Central memory CD8-positive, alpha-beta T cell (primary cell): ENCODE measurements around the gene DDX39B.
"Not testable (repeated sequence)": the region's sequence is repeated elsewhere in the genome, so short reads cannot be mapped to it uniquely, and the experiment has no call there.

Source experiments
- ATAC-seq: fragments of 150-1000 bp; cut with Tn5 transposase; replicated peaks from 2 replicates; pipeline ENCODE4 v1.10.0; 2022; ENCODE audit warnings: mild to moderate bottlenecking, moderate FRiP score, moderate number of reproducible peaks; ENCODE audit not compliant: poor library complexity, severe bottlenecking; ENCODE audit errors: extremely low read depth
- DNase-seq, 2 donors: peaks; one replicate each; pipeline ENCODE4 v3.0.0; 2021; ENCODE audit warnings: low spot score in 2 of 2
- H3K27ac Mint-ChIP-seq: one replicate; pipeline ENCODE4 v1.8.0; 2022; ENCODE audit warnings: low read depth, mild to moderate bottlenecking, moderate library complexity, mixed read lengths
- H3K27me3 Mint-ChIP-seq: one replicate; pipeline ENCODE4 v1.8.0; 2022; ENCODE audit warnings: mixed read lengths
- H3K36me3 Mint-ChIP-seq: one replicate; pipeline ENCODE4 v1.8.0; 2022; ENCODE audit warnings: mild to moderate bottlenecking, moderate library complexity, mixed read lengths; ENCODE audit not compliant: insufficient read depth
- H3K4me1 Mint-ChIP-seq: one replicate; pipeline ENCODE4 v1.8.0; 2022; ENCODE audit warnings: mixed read lengths
- H3K4me3 Mint-ChIP-seq: one replicate; pipeline ENCODE4 v1.8.0; 2022; ENCODE audit warnings: mild to moderate bottlenecking, moderate library complexity, mixed read lengths
- H3K9me3 Mint-ChIP-seq: one replicate; pipeline ENCODE4 v1.8.0; 2022; ENCODE audit warnings: mixed read lengths

DDX39B gene

GRCh38 chr6:31556307-31556706 lies 14.5 kb upstream of the DDX39B start:
- peaks cover 16% of the 10 kb centered on the region for H3K36me3 Mint-ChIP-seq
- H3K27me3 Mint-ChIP-seq: no peaks in the 10 kb centered on the region
- H3K4me1 Mint-ChIP-seq: peaks cover 51% of the 10 kb centered on the region
- no peak for DNase-seq
- H3K4me3 Mint-ChIP-seq: no peak overlapping the region
- no peaks in the 10 kb centered on the region for H3K9me3 Mint-ChIP-seq
- no peak overlapping the region for H3K27ac Mint-ChIP-seq
- ATAC-seq: no peak

GRCh38 chr6:31551371-31551770 lies 9.6 kb upstream of the DDX39B start:
- H3K27me3 Mint-ChIP-seq, H3K9me3 Mint-ChIP-seq, H3K27ac Mint-ChIP-seq, ATAC-seq, H3K36me3 Mint-ChIP-seq, H3K4me3 Mint-ChIP-seq: not testable (repeated sequence)
- H3K4me1 Mint-ChIP-seq: peaks cover 29% of the 10 kb centered on the region
- peak; percentile 45 to 47 for DNase-seq

GRCh38 chr6:31548544-31548873 lies 6.7 kb upstream of the DDX39B start:
- Mint-ChIP-seq H3K4me1 (peaks cover 26% of the 10 kb centered on the region), H3K27ac (peak overlapping the region; percentile 90)

GRCh38 chr6:31547727-31548543 lies 6.1 kb upstream of the DDX39B start:
- Mint-ChIP-seq H3K4me1 (peaks cover 26% of the 10 kb centered on the region), H3K27ac (peak overlapping the region; percentile 90), H3K4me3 (peak overlapping the region; percentile 85), H3K27me3 (no peaks in the 10 kb centered on the region), H3K9me3 (no peaks in the 10 kb centered on the region), H3K36me3 (peaks cover 8% of the 10 kb centered on the region)
- DNase-seq (no peak), ATAC-seq (no peak)

More at GRCh38 chr6:31548544-31548873, 6.7 kb upstream of the DDX39B start:
- no peak for DNase-seq
- Mint-ChIP-seq H3K27me3 (no peaks in the 10 kb centered on the region), H3K9me3 (no peaks in the 10 kb centered on the region), H3K4me3 (peak overlapping the region; percentile 85), H3K36me3 (peaks cover 8% of the 10 kb centered on the region)
- ATAC-seq: no peak

GRCh38 chr6:31546958-31547726 lies 5.3 kb upstream of the DDX39B start, which contains the start of gene NFKBIL1:
Gene NFKBIL1 (plus strand): TSS chr6:31547608. CDS start chr6:31547695, 87 bp downstream.
- H3K4me3 Mint-ChIP-seq: peak within 1 kb of the TSS; percentile 85
- peaks cover 29% of the 10 kb centered on the region for H3K4me1 Mint-ChIP-seq
- H3K27ac Mint-ChIP-seq: peak within 1 kb of the TSS; percentile 90
- DNase-seq (peak; percentile 74 to 80), ATAC-seq (peak; percentile 91)
- H3K9me3 Mint-ChIP-seq: no peaks in the 10 kb centered on the region
- no peaks in the 10 kb centered on the region for H3K27me3 Mint-ChIP-seq
- H3K36me3 Mint-ChIP-seq: peaks cover 7% of the 10 kb centered on the region

GRCh38 chr6:31546339-31546957 lies 4.6 kb upstream of the DDX39B start, which contains the start of gene ATP6V1G2:
Gene ATP6V1G2 (minus strand): TSS chr6:31546608. CDS start chr6:31546559, 49 bp downstream.
- no peaks in the 10 kb centered on the region for H3K27me3 Mint-ChIP-seq
- peak within 1 kb of the TSS; percentile 85 for H3K4me3 Mint-ChIP-seq
- H3K27ac Mint-ChIP-seq: peak within 1 kb of the TSS; percentile 90
- H3K4me1 Mint-ChIP-seq: peaks cover 32% of the 10 kb centered on the region
- ATAC-seq (peak; percentile 52), DNase-seq (peak; percentile 66 to 76)
- no peaks in the 10 kb centered on the region for H3K9me3 Mint-ChIP-seq
- H3K36me3 Mint-ChIP-seq: peaks cover 13% of the 10 kb centered on the region

GRCh38 chr6:31545291-31545690 lies 3.5 kb upstream of the DDX39B start:
- no peak for ATAC-seq
- Mint-ChIP-seq H3K27me3 (no peaks in the 10 kb centered on the region), H3K27ac (no peak overlapping the region), H3K4me3 (no peak overlapping the region), H3K36me3 (peaks cover 22% of the 10 kb centered on the region), H3K9me3 (no peaks in the 10 kb centered on the region), H3K4me1 (peaks cover 38% of the 10 kb centered on the region)
- DNase-seq: no peak

GRCh38 chr6:31544676-31545075 lies 2.9 kb upstream of the DDX39B start:
- no peak for DNase-seq
- no peak for ATAC-seq
- Mint-ChIP-seq H3K36me3 (peaks cover 26% of the 10 kb centered on the region), H3K4me3 (no peak overlapping the region), H3K9me3 (no peaks in the 10 kb centered on the region), H3K27ac (no peak overlapping the region), H3K4me1 (peaks cover 45% of the 10 kb centered on the region), H3K27me3 (no peaks in the 10 kb centered on the region)

GRCh38 chr6:31543639-31544038 lies 1.8 kb upstream of the DDX39B start:
- H3K9me3 Mint-ChIP-seq: no peaks in the 10 kb centered on the region
- H3K27me3 Mint-ChIP-seq: no peaks in the 10 kb centered on the region
- H3K36me3 Mint-ChIP-seq: peaks cover 36% of the 10 kb centered on the region
- no peak overlapping the region for H3K4me3 Mint-ChIP-seq
- H3K27ac Mint-ChIP-seq: no peak overlapping the region
- no peak for ATAC-seq
- peaks cover 55% of the 10 kb centered on the region for H3K4me1 Mint-ChIP-seq
- no peak for DNase-seq

- Mint-ChIP-seq H3K27ac (peak overlapping the region; percentile 99), H3K9me3 (no peaks in the 10 kb centered on the region), H3K36me3 (peaks cover 56% of the 10 kb centered on the region), H3K4me3 (peak overlapping the region; percentile 98), H3K4me1 (peaks cover 47% of the 10 kb centered on the region), H3K27me3 (no peaks in the 10 kb centered on the region)
- ATAC-seq (peak; percentile 59), DNase-seq (peak; percentile 59 to 78)
These were observed 645 bp downstream of the DDX39B start for GRCh38 chr6:31541059-31541657.

- Mint-ChIP-seq H3K36me3 (peaks cover 61% of the 10 kb centered on the region), H3K27ac (peak overlapping the region; percentile 99), H3K9me3 (no peaks in the 10 kb centered on the region), H3K27me3 (no peaks in the 10 kb centered on the region), H3K4me3 (peak overlapping the region; percentile 98), H3K4me1 (peaks cover 52% of the 10 kb centered on the region)
- ATAC-seq (no peak), DNase-seq (no peak)
These were observed 1.2 kb downstream of the DDX39B start for GRCh38 chr6:31540640-31541039.

GRCh38 chr6:31538805-31539400 lies 2.9 kb downstream of the DDX39B start:
- Mint-ChIP-seq H3K36me3 (peaks cover 79% of the 10 kb centered on the region), H3K9me3 (no peaks in the 10 kb centered on the region), H3K27me3 (no peaks in the 10 kb centered on the region), H3K4me1 (peaks cover 53% of the 10 kb centered on the region), H3K4me3 (peak overlapping the region; percentile 98), H3K27ac (peak overlapping the region; percentile 99)
- DNase-seq (no peak), ATAC-seq (no peak)
